Activated T-cell treated with anti-CD3 and anti-CD28 coated beads for 24 hours (primary cell): ENCODE data around the gene FOXO6.

Source experiments
- DNase-seq: peaks from one replicate; pipeline ENCODE4 v3.0.0-alpha.2; 2020; ENCODE audit warnings: low read depth

FOXO6 gene

GRCh38 chr1:41353744-41354143, 7.5 kb upstream of the FOXO6 start:
- DNase-seq = no peak

- no peak for DNase-seq
Observed at GRCh38 chr1:41354956-41355355, 6.3 kb upstream of the FOXO6 start.

- no peak for DNase-seq
Observed at GRCh38 chr1:41355356-41355755, 5.9 kb upstream of the FOXO6 start.

GRCh38 chr1:41355761-41356160, 5.5 kb upstream of the FOXO6 start:
- no peak for DNase-seq

- DNase-seq = no peak
Observed at GRCh38 chr1:41356752-41357151, 4.5 kb upstream of the FOXO6 start.

GRCh38 chr1:41357451-41358101, 3.7 kb upstream of the FOXO6 start:
- DNase-seq = no peak

- no peak for DNase-seq
Observed at GRCh38 chr1:41358131-41359021, 2.9 kb upstream of the FOXO6 start.

GRCh38 chr1:41359211-41360073, 1.8 kb upstream of the FOXO6 start:
- DNase-seq = no peak

- no peak for DNase-seq
Observed at GRCh38 chr1:41360074-41360785, 1.0 kb upstream of the FOXO6 start.

GRCh38 chr1:41361495-41362356, 492 bp downstream of the FOXO6 start:
- DNase-seq = no peak

GRCh38 chr1:41362357-41362721, 1.1 kb downstream of the FOXO6 start:
- DNase-seq = no peak

GRCh38 chr1:41362749-41363590, 1.7 kb downstream of the FOXO6 start:
- no peak for DNase-seq

- DNase-seq = no peak
Observed at GRCh38 chr1:41363591-41364320, 2.5 kb downstream of the FOXO6 start.

- no peak for DNase-seq
Observed at GRCh38 chr1:41364442-41365319, 3.4 kb downstream of the FOXO6 start.

- DNase-seq = no peak
Observed at GRCh38 chr1:41365320-41365633, 4.0 kb downstream of the FOXO6 start.

- no peak for DNase-seq
Observed at GRCh38 chr1:41365772-41366454, 4.7 kb downstream of the FOXO6 start.

- DNase-seq = no peak
Observed at GRCh38 chr1:41366455-41367287, 5.4 kb downstream of the FOXO6 start.
